IMR-90 (cell line): ENCODE measurements around the gene ERC2. TPM values are rescaled to one million over a fixed set of nuclear protein-coding genes. Genes with fewer than 3 reads are reported as not detected.
A peak's percentile ranks its signal among the peaks of the same experiment; 100 is the strongest.

Experiments
- ATAC-seq: fragments of 200-7000 bp; cut with Tn5 transposase; 2 replicates; pipeline ENCODE4 v1.9.1; 2020; ENCODE audit warnings: low read depth, mild to moderate bottlenecking, moderate library complexity
- BruUV-seq: library from RNA; stranded (reverse); fragments of 400-500 nt; replicated peaks from 2 replicates; lab custom pipeline; 2021; lab: Mats Ljungman, UMichigan
- CTCF ChIA-PET: fragments of 300-600 bp; formaldehyde crosslinking; extraction: SDS; loops from one replicate; lab custom pipeline; 2021; ENCODE audit warnings: antibody characterized with exemption; lab: Yijun Ruan, JAX
- POLR2A ChIA-PET: fragments of 300-600 bp; sonication (Branson Sonifier 250); formaldehyde crosslinking; loops from one replicate; lab custom pipeline; 2022; ENCODE audit warnings: antibody characterized with exemption; ENCODE audit not compliant: unreplicated experiment; lab: Charles Lee
- DNase-seq: peaks from one replicate; pipeline ENCODE4 v3.0.0; 2013
- H2AFZ ChIP-seq: replicated peaks from 2 replicates; pipeline ENCODE3; 2013; ENCODE audit warnings: low read length, mild to moderate bottlenecking; ENCODE audit not compliant: poor library complexity
- H2AK5ac ChIP-seq: 2 replicates; pipeline ENCODE4 v1.6.1; 2013; ENCODE audit warnings: low read depth, low read length, inconsistent platforms
- H2AK9ac ChIP-seq: replicated peaks from 2 replicates; pipeline ENCODE3; 2013; ENCODE audit warnings: mild to moderate bottlenecking, low read depth, low read length, moderate library complexity; ENCODE audit not compliant: poor library complexity
- H2BK120ac ChIP-seq: 2 replicates; pipeline ENCODE4 v1.6.1; 2013; ENCODE audit warnings: low read depth, low read length, inconsistent platforms
- H2BK15ac ChIP-seq: 3 replicates; pipeline ENCODE4 v1.6.1; 2013; ENCODE audit warnings: low read depth, low read length, inconsistent platforms
- H2BK20ac ChIP-seq: 2 replicates; pipeline ENCODE4 v1.6.1; 2013; ENCODE audit warnings: low read depth, mild to moderate bottlenecking, inconsistent platforms, low read length, moderate library complexity
- H2BK5ac ChIP-seq: 2 replicates; pipeline ENCODE4 v1.6.1; 2013; ENCODE audit warnings: mild to moderate bottlenecking, low read depth, low read length, inconsistent platforms; ENCODE audit not compliant: poor library complexity, severe bottlenecking
- H3K14ac ChIP-seq: replicated peaks from 2 replicates; pipeline ENCODE4 v1.6.1; 2013; ENCODE audit warnings: low read depth, low read length, inconsistent platforms
- H3K18ac ChIP-seq: 2 replicates; pipeline ENCODE4 v1.6.1; 2013; ENCODE audit warnings: low read depth, low read length, control low read depth
- H3K23ac ChIP-seq: 2 replicates; pipeline ENCODE4 v1.6.1; 2013; ENCODE audit warnings: low read depth, low read length, inconsistent platforms
- H3K27ac ChIP-seq: 2 replicates; pipeline ENCODE4 v1.5.1; 2013; ENCODE audit warnings: mild to moderate bottlenecking, control low read depth, low read length; ENCODE audit not compliant: insufficient read depth
- H3K27me3 ChIP-seq: 2 replicates; pipeline ENCODE4 v1.6.1; 2013; ENCODE audit warnings: low read length; ENCODE audit not compliant: control insufficient read depth, insufficient read depth
- H3K36me3 ChIP-seq: 2 replicates; pipeline ENCODE4 v1.6.1; 2013; ENCODE audit warnings: low read length, mixed read lengths; ENCODE audit not compliant: control insufficient read depth, insufficient read depth
- H3K4ac ChIP-seq: 2 replicates; pipeline ENCODE4 v1.6.1; 2013; ENCODE audit warnings: low read depth, low read length, inconsistent platforms
- H3K4me1 ChIP-seq: 2 replicates; pipeline ENCODE4 v1.6.1; 2013; ENCODE audit warnings: low read length, mixed read lengths; ENCODE audit not compliant: control insufficient read depth, insufficient read depth
- H3K4me2 ChIP-seq: 2 replicates; pipeline ENCODE4 v1.6.1; 2013; ENCODE audit warnings: low read depth, mild to moderate bottlenecking, control low read depth, low read length, moderate library complexity
- H3K4me3 ChIP-seq: 2 replicates; pipeline ENCODE4 v1.5.1; 2013; ENCODE audit warnings: low read depth, mild to moderate bottlenecking, control low read depth, low read length, moderate library complexity; ENCODE audit not compliant: insufficient read depth
- H3K56ac ChIP-seq: 2 replicates; pipeline ENCODE4 v1.6.1; 2013; ENCODE audit warnings: low read length, inconsistent platforms; ENCODE audit not compliant: insufficient read depth; ENCODE audit errors: extremely low read depth
- H3K79me1 ChIP-seq, 2 experiments: 2 replicates each; pipeline ENCODE4 v1.6.1; 2013; ENCODE audit warnings: low read length in 2 of 2, inconsistent platforms in 1 of 2, low read depth in 1 of 2
- H3K9ac ChIP-seq: 2 replicates; pipeline ENCODE4 v1.6.1; 2013; ENCODE audit warnings: low read depth, low read length, control low read depth
- H3K9me1 ChIP-seq: 2 replicates; pipeline ENCODE4 v1.6.1; 2013; ENCODE audit warnings: low read length, inconsistent platforms; ENCODE audit not compliant: insufficient read depth
- H3K9me3 ChIP-seq: 2 replicates; pipeline ENCODE4 v1.6.1; 2013; ENCODE audit warnings: low read length; ENCODE audit not compliant: control insufficient read depth, insufficient read depth
- H4K20me1 ChIP-seq: 2 replicates; pipeline ENCODE4 v1.6.1; 2013; ENCODE audit warnings: low read length, inconsistent platforms; ENCODE audit not compliant: insufficient read depth
- H4K5ac ChIP-seq: 2 replicates; pipeline ENCODE4 v1.6.1; 2013; ENCODE audit warnings: mild to moderate bottlenecking, low read depth, low read length, control low read depth
- H4K8ac ChIP-seq, 2 experiments: 2 replicates each; pipeline ENCODE4 v1.6.1; 2013; ENCODE audit warnings: low read depth in 2 of 2, low read length in 2 of 2, control low read depth in 1 of 2, inconsistent platforms in 1 of 2
- H4K91ac ChIP-seq: 2 replicates; pipeline ENCODE4 v1.6.1; 2013; ENCODE audit warnings: low read depth, low read length, inconsistent platforms; ENCODE audit not compliant: insufficient read depth
- CEBPB ChIP-seq: IDR thresholded peaks from 2 replicates; pipeline ENCODE4 v1.6.1; 2012; ENCODE audit warnings: low read depth, low read length, improper control_type of control experiment
- MAZ ChIP-seq: IDR thresholded peaks from 2 replicates; pipeline ENCODE4 v1.6.1; 2012; ENCODE audit warnings: low read depth, mild to moderate bottlenecking, low read length, improper control_type of control experiment, moderate library complexity, borderline replicate concordance
- MXI1 ChIP-seq: IDR thresholded peaks from 2 replicates; pipeline ENCODE4 v1.6.1; 2012; ENCODE audit warnings: low read depth, mild to moderate bottlenecking, low read length, moderate library complexity, borderline replicate concordance
- WGBS, 2 experiments: methylation state at CpG; one replicate each; pipeline versions ENCODE4 v1.1.5 to v1.1.7; 2013; ENCODE audit warnings: missing lambda C conversion rate in 2 of 2; ENCODE audit not compliant: insufficient read length in 1 of 2; ENCODE audit errors: extremely low coverage in 2 of 2; 5-methylcytosine and 5-hydroxymethylcytosine counted together
- dilution Hi-C: fragments of 300-500 bp; cut with HindIII; formaldehyde crosslinking; loops from one replicate; pipeline ENCODE4 v1.14.3; 2018; ENCODE audit warnings: low sequenced_read_pairs; ENCODE audit not compliant: unreplicated experiment
- in situ Hi-C: fragments of 300-500 bp; cut with MboI; formaldehyde crosslinking; loops from 3 replicates; pipeline ENCODE4 v1.14.3; 2019; ENCODE audit warnings: low sequenced_read_pairs, inconsistent platforms, mixed read lengths
- intact Hi-C: fragments of 100-400 bp; cut with micrococcal nuclease; formaldehyde crosslinking; loops from 2 replicates; pipeline ENCODE4 v1.10.0; 2022
- polyA plus RNA-seq, 3 experiments: library from polyadenylated mRNA; depleted of rRNA; stranded (reverse); fragments of >200 nt; gene quantifications; 2 replicates each; pipeline ENCODE4 v1.2.3, GENCODE V29; 2012; ENCODE audit warnings: low replicate concordance in 1 of 3
- total RNA-seq: library from RNA; depleted of rRNA; stranded (reverse); fragments of >200 nt; gene quantifications from 2 replicates; pipeline ENCODE4 v1.2.3, GENCODE V29; 2012

ERC2 gene
- total and polyA plus RNA-seq, 2 of the 4 experiments (the other 2 are of a cell fraction): 0.17 to 0.18 TPM

DNA sequence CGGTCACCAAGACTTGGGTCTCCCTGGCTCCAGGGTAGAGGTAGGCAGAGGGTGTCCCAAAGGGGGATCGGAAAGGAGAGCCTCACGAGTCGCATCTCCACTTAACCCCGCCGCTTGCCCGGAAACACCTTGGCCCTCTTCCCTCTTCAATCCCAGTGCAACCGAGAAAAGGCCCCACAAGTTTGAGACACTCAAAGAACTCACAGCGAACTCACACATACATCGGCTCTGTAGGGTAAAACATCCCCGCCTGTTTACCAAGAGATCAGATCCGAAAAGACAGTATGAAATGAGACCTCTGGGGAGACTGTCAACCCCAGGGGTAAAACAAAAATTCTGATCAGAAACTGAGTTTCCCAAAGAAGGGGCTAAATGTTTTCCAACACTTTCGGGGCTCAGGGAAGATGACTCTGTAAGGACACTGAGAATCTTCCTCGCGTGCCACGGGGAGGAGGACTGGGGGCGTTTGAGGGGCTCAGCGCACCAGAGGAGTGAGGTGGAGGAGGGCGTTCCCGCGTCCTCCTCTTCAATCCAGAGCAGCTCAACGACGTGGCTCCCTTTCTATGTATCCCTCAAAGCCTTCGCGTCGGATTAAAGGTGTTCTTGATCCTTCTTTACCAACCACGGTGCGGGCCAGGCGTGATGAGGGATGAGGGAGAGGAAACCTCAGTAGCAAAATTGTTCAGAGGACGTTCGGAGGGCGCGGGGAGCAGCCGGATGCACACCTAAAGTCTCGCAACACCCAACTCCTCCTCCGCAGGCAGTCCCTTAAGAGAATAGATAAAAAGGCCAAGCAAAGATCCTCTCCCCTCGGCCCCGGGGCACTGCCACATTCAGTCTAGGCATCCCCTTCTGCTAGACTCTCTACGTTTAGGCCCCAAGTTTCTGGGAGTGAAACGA lies 984.8 kb downstream of the ERC2 start:
- H3K14ac ChIP-seq: peak overlapping the region; percentile 99
- H4K91ac ChIP-seq: peak overlapping the region; percentile 100
- no TSS peak for BruUV-seq
- POLR2A ChIA-PET: interaction anchor here (0.6 to 1.9 kb wide), 4 partner anchors 153 to 332 kb away, joined by 3 to 8 read pairs (median 4); no protein-coding TSS in a partner anchor
- peak overlapping the region; percentile 95 for H3K56ac ChIP-seq
- dilution Hi-C loops: no loop called here
- WGBS, 2 experiments: 28% methylated on average over 11 of the region's 40 CpGs; no CpG with 5 or more reads in 1 of the 2 experiments
- no peaks in the 10 kb centered on the region for H4K20me1 ChIP-seq
- peak overlapping the region; percentile 98 for H2BK120ac ChIP-seq
- H3K4ac ChIP-seq: peak overlapping the region; percentile 100
- peak overlapping the region; percentile 97 for H3K27ac ChIP-seq
- H2AFZ ChIP-seq: peak overlapping the region; percentile 76
- in situ Hi-C loops: loop anchor here (5.0 to 10.0 kb wide), 7 partner anchors 316 to 1059 kb away; no protein-coding TSS in a partner anchor
- peaks cover 0 to 17% of the 10 kb centered on the region in 2 experiments; a peak in 1 of 4 replicates for H3K79me1 ChIP-seq
- H3K18ac ChIP-seq: peak overlapping the region; percentile 88
- no peaks in the 10 kb centered on the region for H3K9me1 ChIP-seq
- peak overlapping the region; percentile 83 for H2BK20ac ChIP-seq
- peaks cover 5% of the 10 kb centered on the region; the same call in 1 of the 2 replicates for H3K4me1 ChIP-seq
- no peak for DNase-seq
- ATAC-seq: no peak
- intact Hi-C loops: loop anchor here (2.0 to 10.0 kb wide), 4 partner anchors 263 to 651 kb away; no protein-coding TSS in a partner anchor
- peak overlapping the region; percentile 97 for H4K5ac ChIP-seq
- CTCF ChIA-PET: no interaction called here
- H3K4me3 ChIP-seq: peak overlapping the region; percentile 89
- no peaks in the 10 kb centered on the region for H3K9me3 ChIP-seq
- peak overlapping the region; percentile 99 for H2AK5ac ChIP-seq
- no peaks in the 10 kb centered on the region for H3K27me3 ChIP-seq
- peaks cover 30% of the 10 kb centered on the region for H3K36me3 ChIP-seq
- peak overlapping the region; percentile 97 for H2BK5ac ChIP-seq
- peak overlapping the region; percentile 99 for H3K9ac ChIP-seq
- peak overlapping the region; percentile 90 to 99 for H4K8ac ChIP-seq
- H3K4me2 ChIP-seq: peak overlapping the region; percentile 96
- peak overlapping the region; percentile 92; the same call in 2 of the 3 replicates for H2BK15ac ChIP-seq
- peak overlapping the region; percentile 99 for H3K23ac ChIP-seq
- H2AK9ac ChIP-seq: peak overlapping the region; percentile 79
- TF ChIP-seq MXI1 (peak; percentile 0; the same call in 1 of the 2 replicates), CEBPB (no peak), MAZ (no peak)
